Stimulated activated CD4-positive, alpha-beta T cell treated with anti-CD3 and anti-CD28 coated beads, Interleukin-1b, Interleukin-23, amount 100 ng/mL, for 4 hours (primary cell): ENCODE measurements around the gene MLYCD.

Experiments used
- DNase-seq, 2 donors: peaks; one replicate each; pipeline ENCODE4 v3.0.0-alpha.2; 2020; ENCODE audit warnings: low read depth in 2 of 2

The MLYCD gene

GRCh38 chr16:83968891-83969649 lies 70.2 kb downstream of the MLYCD start:
- no peak for DNase-seq

- DNase-seq, result no peak
Measured at GRCh38 chr16:83969771-83970429, 71.0 kb downstream of the MLYCD start.

GRCh38 chr16:83970430-83970815 lies 71.5 kb downstream of the MLYCD start:
- no peak for DNase-seq

GRCh38 chr16:83971165-83972130 lies 72.5 kb downstream of the MLYCD start:
- no peak for DNase-seq

- no peak for DNase-seq
Measured at GRCh38 chr16:83972256-83973008, 73.5 kb downstream of the MLYCD start.

- DNase-seq, result no peak
Measured at GRCh38 chr16:83973077-83973476, 74.2 kb downstream of the MLYCD start.

- no peak for DNase-seq
Measured at GRCh38 chr16:83973581-83974385, 74.9 kb downstream of the MLYCD start.

GRCh38 chr16:83974475-83974874 lies 75.6 kb downstream of the MLYCD start:
- DNase-seq, result no peak

GRCh38 chr16:83975590-83976260 lies 76.8 kb downstream of the MLYCD start:
- DNase-seq, result no peak
